Ascending aorta (tissue), 2 donors: Measurements from ENCODE around the gene LEMD2. TPM values are rescaled to one million over a fixed set of nuclear protein-coding genes. Genes with fewer than 3 reads are reported as not detected.

Experiments used
- DNase-seq, 2 donors: peaks; one replicate each; pipeline ENCODE4 v3.0.0-alpha.2; 2019; ENCODE audit warnings: low spot score in 2 of 2
- H3K27ac ChIP-seq, 2 donors: fragments of 200-600 bp; sonication (generic); one replicate each; pipeline ENCODE4 v1.5.1; 2016 to 2017; ENCODE audit warnings: mild to moderate bottlenecking in 1 of 2
- H3K27me3 ChIP-seq: fragments of 200-600 bp; sonication (generic); one replicate; pipeline ENCODE4 v1.5.1; 2017
- H3K36me3 ChIP-seq, 2 donors: fragments of 200-600 bp; sonication (generic); one replicate each; pipeline ENCODE4 v1.5.1; 2016
- H3K4me1 ChIP-seq, 2 donors: fragments of 200-600 bp; sonication (generic); one replicate each; pipeline ENCODE4 v1.5.1; 2016 to 2017; ENCODE audit warnings: mild to moderate bottlenecking in 1 of 2
- H3K4me3 ChIP-seq, 2 donors: fragments of 200-600 bp; sonication (generic); one replicate each; pipeline ENCODE4 v1.5.1; 2016 to 2017; ENCODE audit warnings: mild to moderate bottlenecking in 1 of 2
- H3K9me3 ChIP-seq, 2 donors: fragments of 200-600 bp; sonication (generic); one replicate each; pipeline ENCODE4 v1.5.1; 2016
- intact Hi-C: fragments of 100-400 bp; cut with DNase I; formaldehyde crosslinking; loops from one replicate; pipeline ENCODE4 v1.15.1; 2023
- total RNA-seq: library from RNA; depleted of rRNA; stranded (reverse); fragments of >200 nt; gene quantifications from one replicate; pipeline ENCODE4 v1.1.0, GENCODE V29; 2016
- TF ChIP-seq, protein P1 (sequence below), 3 experiments: fragments of 200-600 bp in 2 of 3; fragments of 450-650 bp in 1 of 3; sonication (generic) in 2 of 3; IDR thresholded peaks; one replicate each; pipeline ENCODE4 v1.5.1; 2016 to 2019; ENCODE audit warnings: antibody characterized with exemption in 3 of 3, mild to moderate bottlenecking in 1 of 3, moderate library complexity in 1 of 3

LEMD2 gene
- total RNA-seq, 1 donor from 2014 or later: 104 TPM

- TF ChIP-seq, protein P1, sequence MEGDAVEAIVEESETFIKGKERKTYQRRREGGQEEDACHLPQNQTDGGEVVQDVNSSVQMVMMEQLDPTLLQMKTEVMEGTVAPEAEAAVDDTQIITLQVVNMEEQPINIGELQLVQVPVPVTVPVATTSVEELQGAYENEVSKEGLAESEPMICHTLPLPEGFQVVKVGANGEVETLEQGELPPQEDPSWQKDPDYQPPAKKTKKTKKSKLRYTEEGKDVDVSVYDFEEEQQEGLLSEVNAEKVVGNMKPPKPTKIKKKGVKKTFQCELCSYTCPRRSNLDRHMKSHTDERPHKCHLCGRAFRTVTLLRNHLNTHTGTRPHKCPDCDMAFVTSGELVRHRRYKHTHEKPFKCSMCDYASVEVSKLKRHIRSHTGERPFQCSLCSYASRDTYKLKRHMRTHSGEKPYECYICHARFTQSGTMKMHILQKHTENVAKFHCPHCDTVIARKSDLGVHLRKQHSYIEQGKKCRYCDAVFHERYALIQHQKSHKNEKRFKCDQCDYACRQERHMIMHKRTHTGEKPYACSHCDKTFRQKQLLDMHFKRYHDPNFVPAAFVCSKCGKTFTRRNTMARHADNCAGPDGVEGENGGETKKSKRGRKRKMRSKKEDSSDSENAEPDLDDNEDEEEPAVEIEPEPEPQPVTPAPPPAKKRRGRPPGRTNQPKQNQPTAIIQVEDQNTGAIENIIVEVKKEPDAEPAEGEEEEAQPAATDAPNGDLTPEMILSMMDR (IDR thresholded peaks at IDR 0.05): no peak
- intact Hi-C loops: no loop called here
- H3K4me1 ChIP-seq: peaks cover 0 to 3% of the 10 kb centered on the region in 2 donors
Measured at GRCh38 chr6:33722103-33722623, 66.8 kb downstream of the LEMD2 start.

DNA sequence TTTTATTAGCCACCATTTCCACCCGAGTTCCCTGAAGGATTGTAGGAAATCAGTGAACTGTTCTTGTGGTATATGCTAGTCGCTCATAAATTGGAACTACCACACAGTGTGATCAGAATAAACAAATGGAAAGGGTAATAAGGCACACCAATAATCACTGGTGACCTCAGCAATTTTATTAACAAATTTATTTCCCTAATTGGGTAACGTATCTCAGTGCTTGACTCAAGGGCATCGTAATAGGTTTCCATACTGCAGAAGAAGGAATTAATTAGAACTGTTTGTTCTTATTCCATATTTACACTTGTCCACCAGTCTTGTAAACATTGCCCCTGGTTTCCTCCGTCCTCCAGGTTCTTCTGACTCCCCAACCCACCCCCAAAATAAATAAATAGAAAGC lies 67.4 kb downstream of the LEMD2 start:
- TF ChIP-seq, protein P1 (IDR thresholded peaks at IDR 0.05): no peak
- Histone ChIP-seq H3K9me3 (no peaks in the 10 kb centered on the region), H3K27me3 (no peaks in the 10 kb centered on the region), H3K36me3 (no peaks in the 10 kb centered on the region), H3K4me3 (no peak overlapping the region), H3K27ac (no peak overlapping the region), H3K4me1 (peaks cover 0 to 3% of the 10 kb centered on the region in 2 donors)
- intact Hi-C loops: no loop called here
- DNase-seq: no peak

More at GRCh38 chr6:33722103-33722623, 66.8 kb downstream of the LEMD2 start:
- Histone ChIP-seq H3K4me3 (no peak overlapping the region), H3K27me3 (no peaks in the 10 kb centered on the region), H3K36me3 (no peaks in the 10 kb centered on the region), H3K9me3 (no peaks in the 10 kb centered on the region), H3K27ac (no peak overlapping the region)
- DNase-seq: no peak

Other genes starting within 250 kb of the LEMD2 start
- 8.7 TPM for gene BAK1, start 208.9 kb downstream of the LEMD2 start, total RNA-seq
- gene ITPR3, start 167.8 kb downstream of the LEMD2 start, total RNA-seq: 43.0 TPM
- gene UQCC2, start 77.4 kb downstream of the LEMD2 start, total RNA-seq: 2.6 TPM
- gene IP6K3, start 42.2 kb downstream of the LEMD2 start, total RNA-seq: not detected
- not detected for gene MLN, start 14.9 kb upstream of the LEMD2 start, total RNA-seq